SKM-1 treated with dmso at 0.1 percent for 144 hours (cell line): ENCODE results near the gene TCEAL5.
"Not testable (repeated sequence)": the region's sequence is repeated elsewhere in the genome, so short reads cannot be mapped to it uniquely, and the experiment has no call there.

Experiments used
- DNase-seq: peaks from one replicate; lab custom pipeline; 2025; ENCODE audit not compliant: unreplicated experiment; lab: John Stamatoyannopoulos, UW

The TCEAL5 gene

DNA sequence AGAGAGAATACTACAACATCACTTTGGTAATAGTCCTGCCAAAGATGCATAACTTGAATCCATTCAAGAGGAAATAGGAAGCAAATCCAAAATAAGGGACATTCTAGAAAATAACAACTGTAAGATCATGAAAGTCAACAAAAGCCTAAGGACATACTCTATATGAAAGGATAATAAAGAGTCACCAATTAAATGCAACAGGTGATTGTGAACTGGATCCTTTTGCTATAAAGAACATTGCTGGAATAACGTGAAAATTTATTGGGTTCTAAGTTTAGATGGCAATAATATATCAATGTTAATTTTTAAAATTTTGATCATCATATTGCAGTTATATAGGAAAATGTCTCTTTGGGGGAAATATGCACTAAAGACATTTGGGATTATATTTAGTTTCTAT is 41.7 kb downstream of the TCEAL5 start:
- DNase-seq, result no peak

DNA sequence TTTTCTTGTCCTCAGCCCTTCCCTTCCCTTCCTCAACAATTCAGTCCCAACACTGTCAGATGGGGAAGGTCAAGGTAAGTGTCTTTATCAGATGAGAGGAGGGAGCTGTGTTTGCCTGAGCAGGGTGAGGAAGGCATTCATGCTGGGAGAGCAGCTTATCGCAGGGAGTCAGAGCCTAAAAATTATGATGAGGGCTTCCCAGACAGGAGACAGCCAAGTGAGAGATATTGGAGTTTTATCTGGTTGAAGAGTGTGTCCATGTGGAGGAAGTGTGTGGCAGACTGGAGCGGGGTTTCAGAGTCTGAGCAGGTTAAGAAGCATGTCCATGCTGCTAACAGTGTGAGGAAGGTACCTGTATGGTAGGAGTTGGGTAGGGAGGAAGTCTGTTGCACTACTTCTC is 43.3 kb downstream of the TCEAL5 start:
- no peak for DNase-seq

DNA sequence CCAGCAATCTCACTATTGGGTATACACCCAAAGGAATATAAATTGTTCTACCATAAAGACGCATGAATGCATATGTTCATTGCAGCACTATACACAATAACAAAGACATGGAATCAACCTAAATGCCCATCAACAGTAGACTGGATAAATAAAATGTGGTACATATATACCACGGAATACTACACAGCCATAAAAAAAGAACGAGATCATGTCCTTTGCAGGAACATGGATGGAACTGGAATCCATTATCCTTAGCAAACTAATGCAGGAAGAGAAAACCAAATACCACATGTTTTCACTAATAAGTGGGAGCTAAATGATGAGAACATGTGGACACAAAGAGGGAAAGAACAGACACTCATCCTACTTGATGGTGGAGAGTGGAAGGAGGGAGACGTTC is 50.6 kb downstream of the TCEAL5 start:
- DNase-seq, result not testable (repeated sequence)
